RPMI7951 (cell line): ENCODE measurements around the gene UBXN10. TPM values are rescaled to one million over a fixed set of nuclear protein-coding genes. Genes with fewer than 3 reads are reported as not detected.
"Not testable (repeated sequence)": the region's sequence is repeated elsewhere in the genome, so short reads cannot be mapped to it uniquely, and the experiment has no call there.

Experiments used
- DNase-seq: peaks from one replicate; pipeline ENCODE4 v3.0.0-alpha.2; 2012; ENCODE audit warnings: low read depth
- total RNA-seq: library from RNA; depleted of rRNA; stranded (reverse); fragments of >200 nt; shearing (Covaris generic); gene quantifications from 2 replicates; pipeline ENCODE4 v1.2.3, GENCODE V29; 2014

UBXN10 gene
- total RNA-seq, 1 experiment from 2014 or later, result 0.12 TPM

DNA sequence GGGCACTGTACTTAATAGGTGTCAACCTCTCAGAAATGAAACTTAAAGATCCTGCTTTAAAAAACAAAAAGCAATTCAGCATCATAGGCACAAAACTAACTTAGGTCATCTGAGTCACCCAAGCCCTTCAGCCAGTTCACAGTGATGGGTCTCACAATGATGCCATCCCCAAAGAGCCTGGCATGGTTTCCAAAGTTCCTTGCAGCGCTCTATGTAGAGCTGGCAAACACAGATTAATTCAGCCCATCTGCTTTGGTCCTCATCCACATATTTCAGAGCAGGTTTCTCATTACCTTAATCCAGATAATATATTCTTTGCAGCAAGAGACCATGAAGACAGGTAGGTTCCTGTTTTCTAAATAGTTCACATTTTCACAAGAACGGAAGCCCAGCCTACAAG, 15.1 kb downstream of the UBXN10 start:
- DNase-seq, result no peak

DNA sequence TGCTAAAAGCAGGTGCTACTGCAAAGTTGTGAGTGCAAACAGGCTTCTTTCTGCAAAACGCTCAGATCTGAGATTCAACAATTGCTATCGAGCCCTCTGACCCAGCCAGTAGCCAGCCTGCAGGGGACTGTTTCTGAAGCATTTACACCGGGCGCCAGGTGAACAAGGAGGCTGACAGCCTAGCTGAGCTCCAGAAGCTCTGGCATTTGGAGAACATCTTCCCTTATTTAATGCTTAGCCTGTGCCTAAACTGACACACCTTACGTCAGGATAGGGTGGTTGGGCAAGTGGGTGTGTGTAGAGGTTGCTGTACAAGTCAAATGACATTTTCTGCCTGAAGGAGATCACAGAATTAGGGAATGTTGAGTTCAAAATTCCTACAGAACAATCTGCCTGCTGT, 16.3 kb downstream of the UBXN10 start:
- DNase-seq, result no peak

DNA sequence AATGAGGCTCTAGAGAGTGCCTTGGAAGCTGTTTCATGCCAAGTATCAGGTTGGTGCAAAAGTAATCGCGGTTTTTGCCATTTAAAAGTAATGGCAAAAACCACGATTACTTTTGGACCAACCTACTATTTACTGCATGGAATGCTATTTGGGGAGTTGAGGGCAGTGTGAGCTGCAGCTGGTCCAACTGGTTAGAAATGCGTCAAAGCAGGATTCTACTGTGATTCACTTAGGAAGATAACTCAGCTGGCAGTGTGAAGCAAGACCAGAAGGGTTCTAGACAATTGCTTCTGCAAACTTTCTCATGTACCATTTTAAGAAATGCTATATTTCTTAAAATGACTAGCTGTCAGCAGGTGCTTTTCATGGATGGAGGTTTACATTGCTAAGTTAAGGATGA, 21.6 kb downstream of the UBXN10 start:
- DNase-seq, result no peak

DNA sequence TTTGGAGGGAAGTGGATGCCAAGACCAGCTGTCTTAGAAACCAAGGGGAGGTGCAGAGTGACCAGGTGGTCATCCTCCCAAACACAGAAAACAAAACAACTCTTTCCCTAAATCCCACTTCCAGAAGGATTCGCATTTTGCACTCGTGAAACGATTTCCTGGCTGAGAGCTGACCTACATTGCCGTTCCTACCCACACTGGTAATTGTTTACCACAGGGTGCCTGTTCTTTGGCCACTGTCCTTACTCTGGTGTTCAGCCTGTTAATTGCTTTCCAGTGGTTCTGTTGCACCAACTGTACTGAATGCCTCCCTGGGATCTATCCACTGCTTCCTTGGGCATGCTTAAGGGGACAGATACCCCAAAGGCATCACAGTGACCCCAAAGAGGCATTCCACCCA, 23.6 kb downstream of the UBXN10 start:
- no peak for DNase-seq

DNA sequence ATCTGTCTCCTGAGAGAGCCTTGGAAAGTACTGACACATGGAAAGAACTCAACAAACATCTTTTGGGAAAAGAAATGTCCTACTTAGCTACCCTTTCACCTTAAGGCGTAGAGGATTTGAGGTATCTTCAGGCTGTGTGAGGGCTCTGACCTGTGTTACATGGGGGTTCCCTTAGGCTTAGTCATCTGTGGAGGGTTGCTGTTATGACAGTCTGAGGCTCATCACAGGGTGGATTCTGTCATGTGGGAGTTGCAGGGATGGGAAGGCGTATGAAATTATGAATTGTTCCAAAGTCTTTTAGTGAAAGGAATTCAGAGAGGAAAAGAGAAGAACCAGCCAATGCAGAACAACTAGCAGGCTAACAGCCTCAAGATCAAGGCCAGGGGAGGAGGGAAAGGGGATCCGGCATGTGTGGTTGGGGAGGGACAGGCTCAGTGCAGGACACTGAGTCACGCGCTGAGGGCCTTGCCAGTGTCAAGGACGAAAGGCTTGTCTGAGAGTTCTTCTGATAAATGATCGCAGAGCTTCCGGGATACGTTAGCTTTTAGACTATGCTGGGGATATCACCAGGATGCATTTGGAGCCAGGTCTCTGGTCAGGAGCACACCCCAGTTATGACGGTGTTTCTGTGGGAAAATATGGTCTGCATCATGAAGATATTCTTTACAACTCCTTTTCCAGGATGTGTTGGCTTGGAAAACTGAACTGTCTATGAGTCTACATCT, 25.0 kb downstream of the UBXN10 start:
- peak; percentile 17 for DNase-seq

DNA sequence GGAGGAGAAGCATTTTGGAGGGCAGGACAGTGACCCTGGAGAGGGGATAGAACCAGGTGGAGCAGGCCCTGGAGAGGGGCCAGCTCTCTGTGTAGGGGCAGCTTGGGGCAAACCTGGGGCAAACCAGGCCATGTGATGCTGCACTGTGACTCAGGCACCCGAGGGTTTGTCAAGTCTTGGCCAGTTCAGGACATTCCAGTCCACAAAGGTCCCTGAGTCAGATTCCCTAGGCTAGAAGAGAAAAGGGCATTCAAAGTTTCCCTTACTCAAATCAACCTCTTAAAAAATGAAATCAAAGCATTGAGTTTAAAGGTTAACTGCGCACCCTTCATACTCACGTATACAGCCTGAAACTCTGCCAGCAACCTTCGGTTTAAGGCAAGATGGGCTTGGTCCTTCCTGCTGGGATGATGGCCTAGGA, 25.6 kb downstream of the UBXN10 start:
- peak; percentile 53 for DNase-seq

DNA sequence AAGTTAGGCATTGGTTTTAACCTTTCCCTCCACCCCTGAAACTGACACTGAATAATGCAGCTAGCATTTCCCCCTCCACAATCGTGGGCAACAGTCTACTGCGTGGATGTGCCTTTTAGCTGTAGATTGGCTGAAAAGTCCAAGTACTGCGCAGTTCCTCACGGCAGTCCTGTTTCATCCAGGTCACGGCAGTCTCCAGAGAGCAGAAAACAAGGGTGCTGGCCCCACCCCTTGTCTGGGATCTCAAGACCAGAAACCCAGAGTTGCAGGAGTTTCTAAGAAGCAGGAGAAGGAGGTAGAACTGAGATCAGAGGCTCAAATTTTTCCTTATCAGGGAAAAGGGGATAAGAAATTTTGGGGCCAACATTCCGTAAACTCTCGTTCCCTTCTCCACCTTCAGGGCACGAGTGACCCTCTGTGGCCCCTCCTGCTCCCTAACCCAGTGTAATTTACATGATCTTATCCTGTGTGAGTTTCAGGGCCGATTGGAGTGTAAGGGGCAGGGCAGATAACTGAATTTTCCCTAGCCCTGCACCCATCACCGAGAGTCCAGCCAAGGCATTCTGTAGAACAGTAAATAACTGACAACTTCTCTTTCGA, 26.3 kb downstream of the UBXN10 start:
- DNase-seq, result no peak

DNA sequence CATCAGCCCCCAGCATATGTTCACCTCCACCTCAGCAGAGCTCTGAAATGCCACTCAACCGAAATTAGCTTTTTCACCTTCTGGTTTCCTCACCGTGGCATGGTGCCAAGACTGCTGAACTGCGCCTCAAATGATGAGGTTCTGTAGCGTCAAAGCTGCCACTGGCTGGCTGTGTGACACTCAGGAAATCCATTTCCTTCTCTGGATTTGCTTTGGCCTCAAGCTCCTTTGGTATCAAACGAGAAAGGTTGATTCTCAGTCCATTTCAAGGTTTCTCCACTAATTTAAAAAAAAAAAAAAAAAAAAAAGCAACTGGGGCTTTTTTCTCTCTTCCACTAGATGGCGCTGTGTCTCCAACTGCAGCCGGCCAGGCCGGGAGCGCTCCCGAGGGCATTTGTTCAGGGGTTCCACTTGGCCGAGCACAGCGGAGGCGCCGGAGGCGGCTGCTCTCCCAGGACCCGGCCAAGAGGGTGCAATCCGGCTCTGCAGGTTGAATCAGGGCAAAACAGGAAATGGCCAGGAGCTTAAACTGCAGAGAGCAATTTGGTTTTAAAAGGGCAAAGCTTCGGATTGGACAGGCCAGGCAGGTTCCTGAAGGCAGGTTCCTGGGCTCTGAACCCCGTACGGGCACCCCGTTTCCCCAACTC, 26.9 kb downstream of the UBXN10 start:
- DNase-seq, result peak; percentile 65

DNA sequence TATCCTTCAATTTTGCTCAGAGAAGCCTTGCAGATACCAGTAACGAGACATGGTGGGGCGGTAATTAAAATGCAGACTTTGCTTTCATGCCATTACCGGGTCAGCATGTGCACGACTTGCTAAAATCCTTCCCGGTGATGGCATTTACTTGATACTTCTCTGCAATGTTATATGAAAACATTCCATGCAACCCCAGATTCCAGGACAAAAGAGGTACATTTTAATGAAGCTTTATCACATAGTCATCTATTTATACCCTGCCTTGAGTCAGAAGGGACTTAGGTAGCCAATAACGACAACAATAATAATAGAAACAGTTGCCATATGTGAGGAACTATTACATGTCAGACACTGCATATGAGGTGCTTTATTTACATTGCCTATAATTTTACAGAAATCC, 29.8 kb downstream of the UBXN10 start:
- DNase-seq, result no peak

DNA sequence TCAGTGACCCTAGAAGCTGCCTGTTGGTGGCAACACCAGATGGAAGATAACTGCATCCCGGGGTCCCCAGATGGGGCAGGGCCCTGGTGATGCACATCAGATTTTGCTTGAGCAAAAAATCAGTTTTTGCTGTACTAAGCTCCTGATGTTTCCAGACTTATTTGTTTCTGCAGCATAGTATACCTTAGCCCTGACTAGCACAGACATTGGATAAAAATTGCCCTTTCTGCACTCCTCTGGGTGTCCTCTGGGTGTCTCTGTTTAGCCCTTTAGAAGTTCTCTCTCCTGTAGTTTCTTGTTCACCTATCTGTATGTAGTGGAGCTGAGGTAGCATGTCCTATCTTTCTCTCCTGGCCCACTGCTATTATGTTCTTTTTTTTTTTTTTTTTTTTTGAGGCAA, 30.7 kb downstream of the UBXN10 start:
- DNase-seq, result peak; percentile 11

DNA sequence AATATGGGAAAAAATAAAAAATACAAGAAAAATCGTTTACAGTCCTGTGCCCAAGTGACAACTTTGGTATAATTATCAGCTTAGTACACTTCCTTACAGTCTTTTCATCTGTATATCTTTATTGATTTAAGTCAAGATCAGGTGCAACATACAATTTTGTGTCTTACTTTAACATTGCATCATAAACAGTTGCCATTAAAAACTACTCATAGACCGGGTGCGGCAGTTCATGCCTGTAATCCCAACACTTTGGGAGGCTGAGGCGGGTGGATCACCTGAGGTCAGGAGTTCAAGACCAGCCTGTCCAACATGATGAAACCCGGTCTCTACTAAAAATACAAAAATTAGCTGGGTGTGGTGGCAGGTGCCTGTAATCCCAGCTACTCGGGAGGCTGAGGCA, 33.2 kb downstream of the UBXN10 start:
- DNase-seq, result not testable (repeated sequence)

DNA sequence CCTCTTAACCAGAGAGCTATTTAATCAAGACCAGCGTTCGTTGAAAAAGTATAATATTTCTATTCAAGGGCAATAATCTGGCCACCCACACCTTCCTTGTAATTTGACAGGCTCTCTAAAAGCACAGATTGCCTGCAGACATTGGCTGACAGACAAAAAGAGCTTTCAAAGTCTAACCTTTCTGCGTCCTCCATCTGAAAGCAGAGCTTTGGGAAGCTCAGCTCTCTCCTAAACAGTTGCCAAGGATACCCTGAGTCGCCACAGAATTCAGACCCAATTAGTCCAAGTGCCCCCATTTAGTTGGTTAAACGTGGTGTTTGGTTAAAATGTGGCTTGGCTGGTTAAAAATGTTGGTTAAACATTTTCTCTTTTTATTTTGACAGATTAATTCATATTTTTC, 34.1 kb downstream of the UBXN10 start:
- no peak for DNase-seq

DNA sequence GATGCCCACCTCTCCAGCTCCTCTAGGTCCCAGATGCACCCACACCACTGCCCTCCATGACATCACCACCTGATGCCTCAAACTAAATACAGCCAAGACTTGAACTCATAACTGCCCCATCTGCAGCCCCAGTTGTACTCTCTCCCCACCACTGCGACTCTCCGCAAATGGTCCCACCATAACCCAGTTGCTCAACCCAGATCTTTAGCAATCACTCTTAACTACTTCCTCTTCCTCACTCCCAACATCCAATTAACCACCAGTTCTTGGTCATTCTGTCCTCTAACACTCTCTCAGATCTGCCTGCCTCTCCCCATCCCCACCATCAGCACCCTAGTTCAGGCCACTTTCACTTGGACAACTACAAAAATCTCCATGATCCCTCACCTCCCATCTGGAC, 37.2 kb downstream of the UBXN10 start:
- no peak for DNase-seq

DNA sequence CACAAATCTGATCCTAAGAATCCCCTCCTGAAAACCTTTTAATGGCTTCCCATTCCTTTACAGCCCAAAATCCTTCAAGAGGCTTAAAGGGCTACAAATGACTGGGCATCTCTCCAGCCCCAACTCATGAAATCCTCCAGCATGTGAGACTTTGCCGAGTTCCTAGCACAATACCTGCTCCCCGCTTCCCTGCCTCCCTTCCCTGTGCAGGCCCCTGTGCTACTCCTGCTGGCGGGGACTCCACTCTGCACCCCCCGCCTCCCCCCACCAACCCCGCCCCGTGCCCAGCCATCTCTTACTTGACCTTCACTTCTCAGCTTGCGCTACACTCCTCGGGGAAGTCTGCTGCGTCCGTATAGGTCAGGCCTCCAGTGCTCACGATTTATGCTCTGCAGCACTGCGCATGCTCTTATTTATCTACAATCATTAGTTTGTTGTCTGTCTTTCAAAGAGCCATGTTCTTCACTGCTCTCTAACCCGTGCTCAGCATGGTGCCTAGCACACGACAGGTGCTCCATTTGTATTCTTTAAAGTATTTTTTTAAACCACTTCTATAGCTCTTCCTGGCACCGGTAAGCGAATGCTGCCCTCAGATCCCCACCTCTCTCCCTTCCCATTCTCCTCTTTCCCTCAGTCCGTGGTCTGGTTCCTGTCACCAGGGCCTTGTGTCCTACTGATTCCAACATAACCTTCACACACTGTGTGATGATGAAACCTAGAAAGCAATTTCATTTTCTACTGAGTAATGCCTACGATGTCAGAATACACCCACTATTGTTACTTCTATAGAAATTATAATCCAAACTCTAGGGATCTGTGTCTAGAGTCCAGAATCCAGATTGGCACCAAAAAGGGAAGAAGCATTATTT, 37.9 kb downstream of the UBXN10 start:
- DNase-seq, result no peak

DNA sequence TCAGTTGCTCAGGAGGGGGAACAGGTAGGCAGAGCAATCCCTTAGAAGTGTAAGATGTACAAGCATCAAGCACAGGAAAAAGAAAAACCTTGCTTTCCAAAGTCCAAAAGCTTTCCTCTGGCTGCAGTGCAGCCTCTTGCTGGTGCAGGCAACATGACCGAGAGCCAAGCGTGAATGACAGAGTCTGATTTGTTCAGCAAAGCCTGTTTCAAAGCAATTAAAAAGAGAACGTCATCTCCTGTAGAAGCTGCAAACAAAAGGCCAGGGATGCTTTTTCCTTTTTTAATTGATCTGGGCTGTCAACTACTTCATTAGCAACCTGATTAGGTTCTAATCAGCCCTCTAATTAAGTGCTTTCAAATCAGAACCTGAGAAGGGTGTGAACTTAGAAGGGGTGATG, 38.6 kb downstream of the UBXN10 start:
- DNase-seq, result no peak

DNA sequence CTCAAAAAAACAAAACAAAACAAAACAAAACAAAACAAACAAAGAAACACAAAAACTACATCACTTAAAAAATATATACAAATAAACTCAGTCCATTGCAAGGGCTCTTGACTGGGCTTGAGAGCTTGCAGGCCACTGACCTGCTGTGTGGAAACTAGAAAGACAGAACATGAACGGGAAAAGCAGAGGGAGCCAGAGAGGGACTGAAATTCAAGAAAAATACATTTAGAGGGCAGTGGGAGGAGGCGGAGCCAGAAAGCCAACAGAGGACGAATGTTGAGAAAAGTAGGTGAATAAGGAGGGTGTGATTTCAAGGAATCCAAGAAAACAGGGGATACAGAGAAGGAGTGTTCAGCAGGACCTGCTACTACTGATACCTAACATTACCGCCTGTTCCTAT, 41.8 kb downstream of the UBXN10 start:
- DNase-seq, result no peak

DNA sequence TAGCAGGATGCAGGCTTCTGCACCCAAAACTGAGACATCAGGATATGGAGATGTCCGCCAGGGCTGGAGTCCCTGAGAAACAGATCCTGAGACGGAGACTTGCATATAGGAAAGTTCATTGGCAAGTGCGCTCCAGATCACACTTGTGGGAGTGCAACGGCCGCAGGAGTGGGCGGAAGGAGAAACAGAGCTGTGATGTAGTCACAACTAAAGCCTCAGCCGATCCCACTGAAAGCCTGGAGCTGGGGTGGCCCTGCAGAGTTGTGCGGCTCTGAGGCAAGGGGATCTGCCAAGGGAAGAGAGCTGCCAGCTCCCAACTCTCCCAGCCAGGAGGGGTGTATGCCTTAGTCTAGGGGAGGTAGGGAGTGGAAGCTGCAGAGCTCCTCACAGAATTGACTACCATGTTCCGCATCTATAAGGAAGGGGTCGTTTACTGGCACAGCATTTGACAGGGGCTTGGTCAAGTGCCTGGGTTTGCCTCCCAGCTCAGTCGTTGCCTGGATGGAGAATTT, 42.5 kb downstream of the UBXN10 start:
- no peak for DNase-seq

DNA sequence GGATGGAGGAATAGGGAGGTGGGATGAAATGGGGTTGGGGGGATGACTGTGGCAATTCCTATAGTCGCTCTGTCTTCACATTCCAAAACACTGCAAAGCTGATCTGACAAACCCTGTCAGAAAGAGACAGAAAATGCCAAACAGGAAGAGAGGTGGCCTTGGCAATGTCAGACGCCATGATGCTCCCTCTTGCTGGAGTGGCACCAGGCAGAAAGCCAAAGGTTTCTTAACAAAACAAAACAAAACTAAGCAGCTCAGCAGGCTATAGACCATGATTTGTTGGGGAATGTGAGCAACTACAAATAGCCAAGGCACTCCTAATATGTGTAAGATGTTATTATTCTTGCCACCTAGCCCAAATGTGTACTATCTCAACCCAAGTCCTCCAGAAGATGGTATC, 43.3 kb downstream of the UBXN10 start:
- no peak for DNase-seq

DNA sequence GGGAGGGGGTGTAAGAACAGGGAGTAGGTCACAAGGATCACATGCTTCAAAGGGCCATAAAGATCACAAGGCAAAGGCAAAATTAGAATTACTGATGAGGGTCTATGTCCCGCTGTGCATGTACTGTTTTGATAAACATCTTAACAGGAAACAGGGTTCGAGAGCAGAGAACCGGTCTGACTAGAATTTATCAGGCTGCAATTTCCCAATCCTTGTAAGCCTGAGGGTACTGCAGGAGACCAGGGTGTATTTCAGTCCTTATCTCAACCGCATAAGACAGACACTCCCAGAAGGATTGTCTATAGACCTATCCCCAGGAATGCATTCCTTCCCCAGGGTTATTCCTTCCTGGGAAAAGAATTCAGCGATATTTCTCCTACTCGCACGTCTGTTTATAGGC, 46.7 kb downstream of the UBXN10 start:
- DNase-seq, result not testable (repeated sequence)

DNA sequence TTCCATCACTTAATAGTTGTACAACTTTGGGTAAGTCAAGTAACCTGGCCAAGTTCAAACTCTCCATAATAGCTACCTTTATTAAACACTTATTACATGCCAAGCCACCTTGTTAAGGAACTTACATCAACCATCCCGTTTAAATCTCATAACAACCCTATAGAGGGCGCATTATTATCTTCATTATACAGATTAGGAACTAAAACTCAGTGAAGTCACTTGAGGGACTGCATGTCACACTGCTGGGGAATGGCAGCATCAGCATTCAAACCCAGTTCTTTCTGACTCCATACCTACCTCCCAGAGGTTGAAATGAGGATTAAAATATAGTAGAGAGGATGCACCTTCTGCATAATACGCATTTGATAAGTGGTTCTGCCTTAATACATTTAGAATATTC, 47.5 kb downstream of the UBXN10 start:
- DNase-seq, result peak; percentile 31

DNA sequence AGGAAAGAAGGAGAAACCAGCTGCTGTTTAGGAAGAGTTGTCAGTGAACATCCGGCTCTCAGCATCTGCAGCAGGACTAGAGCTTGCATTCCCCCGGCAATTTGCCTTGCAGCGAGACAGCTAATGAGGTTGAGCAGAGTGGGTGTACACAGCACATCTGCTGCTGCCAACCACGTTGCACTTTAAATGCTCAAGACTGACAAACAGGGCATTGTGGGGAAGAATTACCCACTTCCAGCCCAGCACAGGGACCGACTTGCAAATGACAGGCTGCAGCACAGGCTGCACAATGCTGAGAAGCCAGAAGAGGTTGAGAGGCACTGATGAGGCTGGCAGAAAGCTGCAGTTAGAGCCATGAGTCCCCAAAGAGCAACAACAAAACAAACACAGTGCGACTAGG, 48.0 kb downstream of the UBXN10 start:
- peak; percentile 50 for DNase-seq
